PC-3 (cell line): ENCODE data around the gene LCE7A. TPM values are rescaled to one million over a fixed set of nuclear protein-coding genes. Genes with fewer than 3 reads are reported as not detected.

ENCODE experiments used
- ATAC-seq: fragments of 200-7000 bp; cut with Tn5 transposase; 2 replicates; pipeline ENCODE4 v1.9.1; 2020; ENCODE audit warnings: mild to moderate bottlenecking, moderate library complexity
- BruUV-seq: library from RNA; stranded (reverse); fragments of 400-500 nt; replicated peaks from 2 replicates; lab custom pipeline; 2021; lab: Mats Ljungman, UMichigan
- CTCF ChIA-PET: fragments of 300-600 bp; sonication (Branson Sonifier 250); formaldehyde crosslinking; loops from one replicate; lab custom pipeline; 2022; ENCODE audit warnings: antibody characterized with exemption; lab: Charles Lee
- POLR2A ChIA-PET: fragments of 300-600 bp; sonication (Branson Sonifier 250); formaldehyde crosslinking; loops from one replicate; lab custom pipeline; 2022; ENCODE audit warnings: antibody characterized with exemption; ENCODE audit not compliant: unreplicated experiment; lab: Charles Lee
- DNase-seq: peaks from one replicate; pipeline ENCODE4 v3.0.0-alpha.2; 2015
- H2AFZ ChIP-seq: fragments of 300-600 bp; sonication (generic); 2 replicates; pipeline ENCODE4 v1.6.0; 2016; ENCODE audit warnings: antibody characterized with exemption, low read length
- H3F3A ChIP-seq: fragments of 300-600 bp; sonication (generic); one replicate; pipeline ENCODE4 v1.6.0; 2017; ENCODE audit warnings: antibody characterized with exemption, low read length, control low read depth, mild to moderate bottlenecking; ENCODE audit not compliant: unreplicated experiment
- H3K27ac ChIP-seq: fragments of 300-600 bp; sonication (generic); 2 replicates; pipeline ENCODE4 v1.5.1; 2016; ENCODE audit warnings: mild to moderate bottlenecking, low read length
- H3K27me3 ChIP-seq: fragments of 300-600 bp; sonication (generic); 2 replicates; pipeline ENCODE4 v1.6.1; 2016; ENCODE audit warnings: low read length, mixed read lengths
- H3K36me3 ChIP-seq: fragments of 300-600 bp; sonication (generic); 2 replicates; pipeline ENCODE4 v1.6.1; 2016; ENCODE audit warnings: low read depth, mixed run types, low read length, mixed read lengths
- H3K4me1 ChIP-seq: fragments of 300-600 bp; sonication (generic); 2 replicates; pipeline ENCODE4 v1.5.1; 2016; ENCODE audit warnings: low read length; ENCODE audit not compliant: insufficient read depth
- H3K4me2 ChIP-seq: fragments of 300-600 bp; sonication (generic); 2 replicates; pipeline ENCODE4 v1.6.0; 2016; ENCODE audit warnings: low read length
- H3K4me3 ChIP-seq: fragments of 300-600 bp; sonication (generic); 2 replicates; pipeline ENCODE4 v1.5.1; 2016; ENCODE audit warnings: mild to moderate bottlenecking, low read length, mixed read lengths
- H3K79me2 ChIP-seq: fragments of 300-600 bp; sonication (generic); 2 replicates; pipeline ENCODE4 v1.6.1; 2017; ENCODE audit warnings: low read length, mixed read lengths
- H3K9ac ChIP-seq: fragments of 300-600 bp; sonication (generic); 2 replicates; pipeline ENCODE4 v1.6.0; 2016; ENCODE audit warnings: mild to moderate bottlenecking, low read length
- H3K9me2 ChIP-seq: fragments of 300-600 bp; sonication (generic); replicated peaks from 2 replicates; pipeline ENCODE4 v1.6.1; 2016; ENCODE audit warnings: mixed run types, low read length, mixed read lengths
- H3K9me3 ChIP-seq: fragments of 300-600 bp; sonication (generic); 2 replicates; pipeline ENCODE4 v1.6.1; 2016; ENCODE audit warnings: low read length, mixed read lengths
- H4K20me1 ChIP-seq: fragments of 300-600 bp; sonication (generic); 2 replicates; pipeline ENCODE4 v1.6.1; 2016; ENCODE audit warnings: low read length, mixed read lengths
- EZH2 ChIP-seq: fragments of 300-600 bp; sonication (generic); IDR thresholded peaks from one replicate; pipeline ENCODE4 v1.6.1; 2017; ENCODE audit warnings: antibody characterized with exemption, mild to moderate bottlenecking, low read length; ENCODE audit not compliant: unreplicated experiment
- EZH2phosphoT487 ChIP-seq: fragments of 300-600 bp; sonication (generic); IDR thresholded peaks from 2 replicates; pipeline ENCODE4 v1.6.1; 2018; ENCODE audit warnings: mild to moderate bottlenecking, antibody characterized with exemption, low read length, borderline replicate concordance
- intact Hi-C: fragments of 100-400 bp; cut with micrococcal nuclease; formaldehyde crosslinking; loops from 2 replicates; pipeline ENCODE4 v1.9.0; 2023
- total RNA-seq: library from RNA; depleted of rRNA; stranded (reverse); fragments of >200 nt; gene quantifications from 2 replicates; pipeline ENCODE4 v1.2.3, GENCODE V29; 2014
- TF ChIP-seq, protein P1 (sequence below): fragments of 300-600 bp; sonication (generic); conservative IDR thresholded peaks from 2 replicates; pipeline ENCODE4 v1.5.1; 2017; ENCODE audit warnings: antibody characterized with exemption, low read depth, mild to moderate bottlenecking, low read length

LCE7A gene
- total RNA-seq, 1 experiment from 2014 or later = not detected

DNA sequence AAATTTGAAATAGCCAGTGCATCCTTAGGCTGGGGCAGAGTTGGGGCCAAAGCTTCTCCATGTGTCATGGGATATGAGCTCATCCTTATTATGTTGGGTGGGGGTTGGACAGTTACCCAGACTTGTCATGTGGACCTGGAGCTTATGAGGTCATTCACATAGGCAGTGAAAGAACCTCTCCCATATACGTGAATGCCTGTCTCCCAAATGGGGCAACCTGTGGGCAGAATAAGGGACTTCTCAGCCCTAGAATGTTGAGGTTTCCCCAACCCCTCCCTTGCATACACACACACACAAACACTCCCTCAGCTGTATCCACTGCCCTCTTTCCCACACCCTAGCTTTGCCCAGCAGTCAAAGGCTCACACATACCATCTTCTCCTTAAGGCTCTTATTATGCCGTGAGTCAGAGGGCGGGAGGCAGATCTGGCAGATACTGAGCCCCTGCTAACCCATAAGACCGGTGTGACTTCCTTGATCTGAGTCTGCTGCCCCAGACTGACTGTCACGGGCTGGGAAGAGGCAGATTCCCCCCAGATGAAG is 46.3 kb downstream of the LCE7A start:
- peak overlapping the region; percentile 54 for H3K4me2 ChIP-seq

GRCh38 chr1:152907686-152908601 is 48.1 kb downstream of the LCE7A start, which contains the start of gene IVL:
TSS of gene IVL (plus strand) at chr1:152908546. CDS start at chr1:152909798, 1,252 bp downstream.
- no peaks in the 10 kb centered on the region for H3K36me3 ChIP-seq
- H3K9me3 ChIP-seq = no peaks in the 10 kb centered on the region
- intact Hi-C loops = no loop called here
- ChIA-PET POLR2A (no interaction called here), CTCF (no interaction called here)
- H3K79me2 ChIP-seq = no peaks in the 10 kb centered on the region
- peaks cover 6% of the 10 kb centered on the region for H3K27me3 ChIP-seq
- no TSS peak for BruUV-seq
- no peaks in the 10 kb centered on the region for H3K9me2 ChIP-seq
- no peaks in the 10 kb centered on the region for H3F3A ChIP-seq
- ATAC-seq = peak; percentile 53
- peak; percentile 91 for DNase-seq
- no peak within 1 kb of the TSS; the same call in 1 of the 2 replicates for H3K9ac ChIP-seq
- TF ChIP-seq EZH2phosphoT487 (no peak), EZH2 (no peak)
- TF ChIP-seq, protein P1, sequence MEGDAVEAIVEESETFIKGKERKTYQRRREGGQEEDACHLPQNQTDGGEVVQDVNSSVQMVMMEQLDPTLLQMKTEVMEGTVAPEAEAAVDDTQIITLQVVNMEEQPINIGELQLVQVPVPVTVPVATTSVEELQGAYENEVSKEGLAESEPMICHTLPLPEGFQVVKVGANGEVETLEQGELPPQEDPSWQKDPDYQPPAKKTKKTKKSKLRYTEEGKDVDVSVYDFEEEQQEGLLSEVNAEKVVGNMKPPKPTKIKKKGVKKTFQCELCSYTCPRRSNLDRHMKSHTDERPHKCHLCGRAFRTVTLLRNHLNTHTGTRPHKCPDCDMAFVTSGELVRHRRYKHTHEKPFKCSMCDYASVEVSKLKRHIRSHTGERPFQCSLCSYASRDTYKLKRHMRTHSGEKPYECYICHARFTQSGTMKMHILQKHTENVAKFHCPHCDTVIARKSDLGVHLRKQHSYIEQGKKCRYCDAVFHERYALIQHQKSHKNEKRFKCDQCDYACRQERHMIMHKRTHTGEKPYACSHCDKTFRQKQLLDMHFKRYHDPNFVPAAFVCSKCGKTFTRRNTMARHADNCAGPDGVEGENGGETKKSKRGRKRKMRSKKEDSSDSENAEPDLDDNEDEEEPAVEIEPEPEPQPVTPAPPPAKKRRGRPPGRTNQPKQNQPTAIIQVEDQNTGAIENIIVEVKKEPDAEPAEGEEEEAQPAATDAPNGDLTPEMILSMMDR = no peak
- no peak within 1 kb of the TSS for H2AFZ ChIP-seq
- peaks cover 34% of the 10 kb centered on the region for H3K4me1 ChIP-seq
- H3K4me3 ChIP-seq = no peak within 1 kb of the TSS
- H3K4me2 ChIP-seq = peak within 1 kb of the TSS; percentile 32
- no peaks in the 10 kb centered on the region for H4K20me1 ChIP-seq
- H3K27ac ChIP-seq = peak within 1 kb of the TSS; percentile 63

More for the DNA sequence above, 46.3 kb downstream of the LCE7A start:
- Histone ChIP-seq H2AFZ (0 out of 2 replicates have a peak overlapping the region, but pooled peaks have one; percentile 17), H3K9me3 (no peaks in the 10 kb centered on the region), H3K27me3 (no peaks in the 10 kb centered on the region), H3K4me3 (no peak overlapping the region), H3K27ac (peak overlapping the region; percentile 75), H3K36me3 (no peaks in the 10 kb centered on the region), H3K79me2 (no peaks in the 10 kb centered on the region), H4K20me1 (no peaks in the 10 kb centered on the region), H3K9ac (no peak overlapping the region), H3K4me1 (peaks cover 34% of the 10 kb centered on the region), H3K9me2 (no peaks in the 10 kb centered on the region), H3F3A (no peaks in the 10 kb centered on the region)
- POLR2A ChIA-PET = interaction anchor here (0.7 kb wide), 1 partner anchor 913 kb away, joined by 4 read pairs; the partner anchor contains the start of gene S100A10
- intact Hi-C loops = no loop called here
- CTCF ChIA-PET = no interaction called here
- ATAC-seq (peak; percentile 43), DNase-seq (peak; percentile 87)
- no TSS peak for BruUV-seq
- TF ChIP-seq EZH2phosphoT487 (no peak), EZH2 (no peak)
- TF ChIP-seq, protein P1 = no peak
